NOMO-1 (cell line): ENCODE measurements around the gene HSPA12A.

Source experiments
- DNase-seq, 2 experiments: peaks; one replicate each; lab custom pipeline; 2025; ENCODE audit not compliant: unreplicated experiment in 2 of 2; lab: John Stamatoyannopoulos, UW

Gene HSPA12A

DNA sequence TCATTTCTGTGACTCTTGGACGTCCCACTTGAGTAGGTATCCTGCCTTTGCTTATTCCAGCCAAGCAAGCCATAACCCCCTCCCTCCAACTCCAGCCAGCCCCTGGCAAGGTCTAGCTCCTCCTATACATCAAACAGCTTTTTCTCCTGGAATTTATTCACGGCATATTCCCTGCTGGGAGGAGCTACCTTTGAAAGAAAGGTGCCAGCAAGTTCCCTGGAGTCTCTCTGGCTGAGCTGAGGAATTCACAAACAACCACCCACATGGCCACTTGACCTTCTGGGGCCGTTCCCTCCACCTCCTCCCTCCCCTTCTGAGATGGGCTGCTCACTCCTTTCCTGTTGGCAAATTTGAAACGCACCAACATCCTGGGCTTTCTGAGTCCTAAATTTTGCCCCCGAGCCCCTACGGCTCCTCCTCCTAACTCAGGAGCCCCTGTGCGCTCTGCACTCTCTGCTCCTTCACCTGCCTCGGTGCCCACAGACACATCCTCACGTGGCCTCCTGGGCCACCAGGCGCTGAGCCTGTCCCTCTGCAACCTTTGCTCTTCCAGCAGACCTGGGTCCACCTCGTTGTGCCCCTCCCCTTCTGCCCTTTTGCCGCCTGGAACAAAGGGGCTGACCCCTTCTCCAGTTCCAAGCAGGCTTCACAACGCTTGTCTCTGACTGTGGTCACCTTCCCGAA lies 48.0 kb downstream of the HSPA12A start:
- DNase-seq, result no peak

- no peak for DNase-seq
Observed at GRCh38 chr10:116692225-116692624, 50.1 kb downstream of the HSPA12A start.

DNA sequence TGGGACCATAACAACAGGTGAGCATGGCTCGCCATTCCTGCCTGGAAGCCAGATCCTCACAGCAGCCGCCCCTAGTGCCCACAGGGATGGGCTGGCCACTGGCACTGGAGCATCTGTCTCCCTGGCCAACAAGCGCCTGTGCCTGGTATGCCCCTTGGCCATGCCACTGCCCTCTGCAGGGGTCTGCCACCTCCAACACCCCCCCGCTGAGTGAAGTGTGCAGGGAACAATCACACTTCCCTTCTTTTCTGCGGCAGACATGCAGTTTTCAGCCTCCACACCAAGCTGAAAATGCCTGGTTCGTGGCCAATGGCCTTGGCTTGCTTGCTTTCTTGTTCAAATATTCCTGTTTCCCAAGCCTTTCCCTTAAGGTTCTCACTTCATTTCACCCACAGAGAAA lies 50.7 kb downstream of the HSPA12A start:
- DNase-seq, result no peak

GRCh38 chr10:116690356-116691322 lies 51.7 kb downstream of the HSPA12A start:
- no peak for DNase-seq

GRCh38 chr10:116689744-116690143 lies 52.6 kb downstream of the HSPA12A start:
- no peak for DNase-seq

DNA sequence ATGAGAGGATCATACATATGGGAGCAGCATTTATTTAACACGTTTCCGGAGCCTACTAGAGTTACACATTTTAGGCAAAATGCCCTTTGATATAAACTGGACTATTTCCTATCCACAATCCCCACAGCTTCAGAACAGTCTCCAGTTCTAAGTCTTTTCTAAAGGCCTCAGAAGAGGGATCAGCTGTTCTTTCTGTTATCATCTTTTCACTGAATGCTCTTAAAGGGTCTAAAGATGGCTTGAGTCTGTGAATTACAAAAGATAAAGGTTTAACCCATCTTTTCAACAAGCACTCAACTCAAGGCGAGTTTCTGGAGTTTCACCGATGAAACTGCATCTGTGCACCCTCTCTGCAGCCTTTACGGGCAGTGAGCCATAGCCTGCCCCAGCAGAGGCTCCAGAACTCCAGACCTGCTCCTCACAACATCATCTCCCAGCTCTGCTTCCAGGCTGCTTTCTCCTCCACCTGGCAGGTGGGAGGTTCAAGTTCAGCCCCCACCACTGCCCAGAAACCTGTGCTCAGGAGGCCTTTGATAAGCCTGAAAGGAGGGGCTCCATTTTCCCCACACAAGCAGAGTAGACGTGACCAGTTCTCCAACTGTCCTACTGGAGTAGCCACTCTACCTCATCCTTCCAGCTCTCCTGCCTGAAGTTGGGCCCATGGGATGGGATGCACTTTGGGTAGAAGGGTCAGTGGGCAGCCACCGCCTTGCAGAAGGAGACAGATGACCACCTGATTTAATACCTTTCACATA lies 53.4 kb downstream of the HSPA12A start:
- no peak for DNase-seq

- peak in 1 of 2 experiments; percentile 23 for DNase-seq
Observed at GRCh38 chr10:116688241-116688711, 54.1 kb downstream of the HSPA12A start.

DNA sequence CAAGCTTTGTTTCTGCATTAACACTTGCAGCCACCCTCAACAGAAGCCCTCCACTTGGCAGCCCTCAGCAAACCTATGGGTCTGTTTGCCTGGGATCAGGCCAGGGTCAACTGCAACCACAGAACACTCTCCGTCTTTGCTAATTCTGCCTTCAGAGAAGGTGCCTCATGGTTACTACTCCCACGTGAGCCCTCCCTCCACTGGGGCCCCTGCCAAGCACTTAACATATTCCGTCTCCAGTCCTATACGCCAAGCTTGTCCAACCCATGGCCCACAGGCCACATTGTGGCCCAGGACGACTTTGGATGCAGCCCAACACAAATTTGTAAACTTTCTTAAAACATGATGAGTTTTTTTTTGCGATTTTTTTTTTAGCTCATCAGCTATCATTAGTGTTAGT lies 54.7 kb downstream of the HSPA12A start:
- DNase-seq, result no peak

GRCh38 chr10:116686632-116687031 lies 55.7 kb downstream of the HSPA12A start:
- no peak for DNase-seq

DNA sequence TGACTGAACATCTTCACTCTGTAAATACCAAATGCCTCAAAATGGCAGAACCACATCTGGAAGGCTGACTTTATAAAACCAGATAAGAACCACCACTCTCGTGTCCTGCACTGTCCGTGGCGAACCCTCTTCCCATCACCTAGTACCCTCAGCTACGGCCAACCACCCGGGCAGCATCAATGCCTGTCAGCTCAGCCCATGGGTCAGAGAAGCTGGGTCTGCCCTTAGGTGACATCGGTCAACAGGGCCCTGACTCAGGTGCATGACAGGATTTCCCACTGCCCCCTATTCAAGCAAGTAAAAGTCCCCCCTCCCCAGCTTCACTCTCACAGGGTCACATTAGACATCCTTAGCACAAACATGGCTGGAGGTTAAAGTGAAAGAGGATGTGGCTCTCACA lies 56.6 kb downstream of the HSPA12A start:
- no peak for DNase-seq

GRCh38 chr10:116684781-116685180 lies 57.6 kb downstream of the HSPA12A start:
- DNase-seq, result no peak

GRCh38 chr10:116683821-116684220 lies 58.5 kb downstream of the HSPA12A start:
- no peak for DNase-seq

DNA sequence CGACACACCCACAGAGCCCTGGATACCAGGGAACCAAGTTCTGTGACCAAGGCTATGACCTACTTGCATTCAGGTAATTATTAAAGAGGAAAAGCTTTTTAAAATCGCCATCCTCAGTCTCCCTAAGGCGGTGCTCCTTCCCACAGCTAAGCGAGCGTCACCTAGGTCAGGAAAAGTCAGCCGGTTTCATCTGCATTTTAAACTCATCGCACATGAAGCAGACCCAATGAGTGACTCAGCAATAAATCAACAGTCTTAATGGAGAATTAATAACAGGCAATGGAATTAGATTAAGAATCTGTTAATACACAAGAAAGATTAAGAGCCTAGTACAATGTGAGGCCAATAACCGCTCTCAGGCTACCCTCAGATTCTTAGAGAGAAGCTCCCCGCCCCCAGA lies 59.2 kb downstream of the HSPA12A start:
- DNase-seq, result no peak

- no peak for DNase-seq
Observed at GRCh38 chr10:116679351-116679750, 63.0 kb downstream of the HSPA12A start.

DNA sequence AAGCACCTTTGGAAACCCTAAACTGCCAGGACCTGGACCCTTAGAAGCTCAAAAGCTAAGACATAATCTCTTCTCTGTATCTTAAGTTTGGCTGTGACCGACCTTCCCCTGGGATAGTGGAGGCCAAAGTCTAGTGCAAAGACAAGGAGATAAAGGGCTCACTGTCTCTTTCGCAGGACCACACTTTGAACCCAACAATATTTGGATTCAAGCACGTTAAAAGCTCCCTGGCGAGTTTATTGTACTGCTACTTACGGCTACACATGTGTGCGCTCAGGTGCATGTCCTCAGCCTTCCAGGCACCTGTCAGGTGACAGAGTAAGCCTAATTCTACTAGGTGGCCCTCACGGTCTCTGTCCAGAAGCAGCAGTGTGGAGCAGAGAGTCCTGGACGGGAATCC lies 65.7 kb downstream of the HSPA12A start:
- no peak for DNase-seq

- no peak for DNase-seq
Observed at GRCh38 chr10:116676118-116676517, 66.2 kb downstream of the HSPA12A start.

- no peak for DNase-seq
Observed at GRCh38 chr10:116674901-116675423, 67.4 kb downstream of the HSPA12A start.

DNA sequence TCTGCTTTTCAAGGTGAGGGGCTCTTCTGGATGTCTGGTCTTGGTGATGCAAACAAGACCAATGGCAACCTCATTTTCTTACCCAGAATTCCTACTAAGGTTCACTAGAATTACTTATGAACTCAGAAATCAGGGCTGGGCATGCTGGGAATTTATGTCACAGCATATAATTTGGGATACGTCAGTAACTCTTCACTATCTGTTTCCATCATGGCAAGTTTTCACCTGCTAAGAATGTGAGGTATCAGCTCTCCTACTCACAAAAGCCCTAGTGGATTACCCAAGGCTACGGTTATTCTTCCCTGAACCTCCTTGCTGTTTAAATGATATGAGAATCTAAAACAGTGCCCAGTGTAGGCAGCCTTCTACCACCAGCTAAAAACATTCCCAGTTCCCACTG lies 68.5 kb downstream of the HSPA12A start:
- no peak for DNase-seq

DNA sequence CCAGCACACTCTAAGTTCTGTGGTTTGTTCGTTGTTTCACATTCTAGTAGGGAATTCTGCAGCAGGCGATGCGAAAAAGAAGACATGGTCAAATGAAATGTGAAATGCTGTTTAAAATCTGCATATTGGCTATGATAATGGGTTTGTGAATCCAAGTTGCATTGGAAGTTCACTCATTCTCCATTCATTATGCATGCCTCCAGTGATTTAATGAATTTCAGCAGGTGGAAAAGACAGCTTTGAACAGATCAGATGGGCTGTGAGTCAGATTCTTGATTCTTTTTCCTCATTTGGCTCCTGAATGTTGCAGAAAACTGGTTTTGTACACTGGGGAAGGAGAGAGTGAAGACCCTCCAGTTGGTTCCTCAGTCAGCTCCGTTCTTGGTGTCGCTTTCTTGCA lies 69.5 kb downstream of the HSPA12A start:
- DNase-seq, result no peak

DNA sequence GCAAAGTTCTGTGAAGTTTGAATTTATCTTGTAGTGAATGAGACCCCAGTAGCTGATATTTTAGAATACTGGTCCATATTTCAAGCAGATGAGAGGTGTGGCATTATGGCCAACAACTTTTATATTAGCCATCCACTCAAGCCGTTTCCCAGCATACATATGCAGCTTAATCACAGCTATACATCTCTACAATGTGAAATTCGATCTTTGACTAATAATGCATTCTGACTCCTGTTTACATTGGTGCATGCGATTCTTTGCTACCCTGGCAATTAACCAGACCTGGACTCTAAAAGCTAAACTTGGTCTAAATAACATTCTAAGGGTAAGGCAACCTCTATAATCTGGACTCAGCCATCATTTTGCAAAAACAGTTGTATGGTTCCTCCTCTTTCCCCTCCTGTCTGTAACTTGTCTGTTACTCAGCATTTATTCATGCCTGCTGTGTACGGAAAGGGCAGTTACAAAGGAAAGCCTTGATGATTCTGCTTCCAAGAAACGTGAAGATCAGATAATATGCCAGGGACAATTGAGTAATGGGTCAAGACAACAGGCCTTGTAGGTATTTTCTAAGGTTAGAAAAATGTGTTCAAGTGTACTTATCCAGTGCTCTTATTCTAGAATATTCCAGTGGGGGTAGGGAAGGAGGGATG lies 71.0 kb downstream of the HSPA12A start:
- DNase-seq, result no peak
